H9 (cell line): ENCODE results near the gene ANO9. TPM values are rescaled to one million over a fixed set of nuclear protein-coding genes. Genes with fewer than 3 reads are reported as not detected.

Experiments used
- DNase-seq: peaks from one replicate; pipeline ENCODE4 v3.0.0-alpha.2; 2017
- H2AFZ ChIP-seq: one replicate; pipeline ENCODE4 v1.6.1; 2013; ENCODE audit warnings: mild to moderate bottlenecking, low read length, control low read depth, moderate library complexity
- H2AK5ac ChIP-seq: 2 replicates; pipeline ENCODE4 v1.6.1; 2013; ENCODE audit warnings: low read length, control low read depth, mixed read lengths; ENCODE audit not compliant: insufficient read length
- H2BK120ac ChIP-seq: one replicate; pipeline ENCODE4 v1.6.1; 2013; ENCODE audit warnings: low read depth, mild to moderate bottlenecking, low read length, control low read depth, inconsistent platforms; ENCODE audit not compliant: poor library complexity, severe bottlenecking
- H2BK12ac ChIP-seq: 2 replicates; pipeline ENCODE4 v1.6.1; 2013; ENCODE audit warnings: low read length, control low read depth, mixed read lengths, low read depth; ENCODE audit not compliant: insufficient read length
- H2BK15ac ChIP-seq: 2 replicates; pipeline ENCODE4 v1.6.1; 2013; ENCODE audit warnings: low read depth, low read length, control low read depth
- H2BK20ac ChIP-seq: one replicate; pipeline ENCODE4 v1.6.1; 2013; ENCODE audit warnings: low read depth, mild to moderate bottlenecking, low read length, control low read depth, inconsistent platforms; ENCODE audit not compliant: poor library complexity, severe bottlenecking
- H2BK5ac ChIP-seq: 2 replicates; pipeline ENCODE4 v1.6.1; 2013; ENCODE audit warnings: low read length, control low read depth, mixed read lengths; ENCODE audit not compliant: insufficient read length
- H3K14ac ChIP-seq: 2 replicates; pipeline ENCODE4 v1.6.1; 2013; ENCODE audit warnings: low read length, control low read depth; ENCODE audit not compliant: insufficient read depth
- H3K18ac ChIP-seq: 2 replicates; pipeline ENCODE4 v1.6.1; 2013; ENCODE audit warnings: low read depth, mild to moderate bottlenecking, mixed read lengths, low read length, control low read depth; ENCODE audit not compliant: insufficient read length
- H3K23ac ChIP-seq: 2 replicates; pipeline ENCODE4 v1.6.1; 2013; ENCODE audit warnings: low read length, control low read depth, mixed read lengths, low read depth; ENCODE audit not compliant: insufficient read length
- H3K23me2 ChIP-seq: 2 replicates; pipeline ENCODE4 v1.6.1; 2013; ENCODE audit warnings: low read depth, mild to moderate bottlenecking, mixed read lengths, low read length, control low read depth; ENCODE audit not compliant: insufficient read length, poor library complexity, severe bottlenecking
- H3K27ac ChIP-seq: 2 replicates; pipeline ENCODE4 v1.5.1; 2013; ENCODE audit warnings: low read length, control low read depth, mixed read lengths, low read depth; ENCODE audit not compliant: insufficient read length
- H3K27me3 ChIP-seq: 2 replicates; pipeline ENCODE4 v1.6.1; 2013; ENCODE audit warnings: low read length, control low read depth, inconsistent platforms; ENCODE audit not compliant: insufficient read depth
- H3K4ac ChIP-seq: 2 replicates; pipeline ENCODE4 v1.6.1; 2013; ENCODE audit warnings: low read depth, mild to moderate bottlenecking, control low read depth, inconsistent platforms, low read length, moderate library complexity
- H3K4me1 ChIP-seq: 2 replicates; pipeline ENCODE4 v1.6.1; 2013; ENCODE audit warnings: low read length, control low read depth, inconsistent platforms; ENCODE audit not compliant: insufficient read depth
- H3K4me2 ChIP-seq: 2 replicates; pipeline ENCODE4 v1.6.1; 2013; ENCODE audit warnings: low read length, control low read depth, mixed read lengths; ENCODE audit not compliant: insufficient read length, insufficient read depth
- H3K56ac ChIP-seq: 2 replicates; pipeline ENCODE4 v1.6.1; 2013; ENCODE audit warnings: low read depth, mild to moderate bottlenecking, mixed read lengths, low read length, control low read depth; ENCODE audit not compliant: insufficient read length
- H3K79me1 ChIP-seq: 2 replicates; pipeline ENCODE4 v1.6.1; 2013; ENCODE audit warnings: low read depth, mild to moderate bottlenecking, moderate library complexity, low read length, control low read depth, inconsistent platforms; ENCODE audit not compliant: insufficient read depth, poor library complexity, severe bottlenecking
- H3K79me2 ChIP-seq: 2 replicates; pipeline ENCODE4 v1.6.1; 2013; ENCODE audit warnings: low read length, control low read depth, inconsistent platforms; ENCODE audit not compliant: insufficient read depth
- H3K9ac ChIP-seq: 2 replicates; pipeline ENCODE4 v1.6.1; 2013; ENCODE audit warnings: low read length, control low read depth, mixed read lengths; ENCODE audit not compliant: insufficient read length; ENCODE audit errors: extremely low read depth
- H3K9me3 ChIP-seq: one replicate; pipeline ENCODE4 v1.6.1; 2013; ENCODE audit warnings: low read depth, low read length, inconsistent platforms; ENCODE audit not compliant: control insufficient read depth
- H3T11ph ChIP-seq: one replicate; pipeline ENCODE4 v1.6.1; 2013; ENCODE audit warnings: mild to moderate bottlenecking, low read length, control low read depth, inconsistent platforms
- H4K20me1 ChIP-seq: one replicate; pipeline ENCODE4 v1.6.1; 2013; ENCODE audit not compliant: control insufficient read depth, insufficient read length, insufficient read depth
- H4K5ac ChIP-seq: 2 replicates; pipeline ENCODE4 v1.6.1; 2013; ENCODE audit warnings: low read depth, mild to moderate bottlenecking, mixed read lengths, low read length, control low read depth; ENCODE audit not compliant: insufficient read length
- H4K8ac ChIP-seq: replicated peaks from 2 replicates; pipeline ENCODE4 v1.6.1; 2013; ENCODE audit warnings: low read length, control low read depth, mixed read lengths, low read depth; ENCODE audit not compliant: insufficient read length
- H4K91ac ChIP-seq: 2 replicates; pipeline ENCODE4 v1.6.1; 2013; ENCODE audit warnings: low read depth, mild to moderate bottlenecking, moderate library complexity, mixed read lengths, low read length, control low read depth; ENCODE audit not compliant: insufficient read length
- H3K27ac Mint-ChIP-seq, 3 experiments: 2 replicates in 2 of 3; 3 replicates in 1 of 3; pipeline ENCODE4 v1.8.0; 2020 to 2021; ENCODE audit warnings: mixed read lengths in 3 of 3, mild to moderate bottlenecking in 1 of 3, moderate library complexity in 1 of 3
- H3K27me3 Mint-ChIP-seq: 2 replicates; pipeline ENCODE4 v1.8.0; 2021; ENCODE audit warnings: low read depth, mild to moderate bottlenecking, moderate library complexity, mixed read lengths
- H3K36me3 Mint-ChIP-seq, 3 experiments: 2 replicates in 2 of 3; 3 replicates in 1 of 3; pipeline ENCODE4 v1.8.0; 2020 to 2021; ENCODE audit warnings: low read depth in 3 of 3, mixed read lengths in 3 of 3; ENCODE audit not compliant: insufficient read depth in 1 of 3
- H3K4me1 Mint-ChIP-seq, 2 experiments: 2 replicates each; pipeline ENCODE4 v1.8.0; 2020; ENCODE audit warnings: mixed read lengths in 2 of 2
- H3K4me3 Mint-ChIP-seq, 2 experiments: 2 replicates in 1 of 2; 3 replicates in 1 of 2; pipeline ENCODE4 v1.8.0; 2020 to 2021; ENCODE audit warnings: mild to moderate bottlenecking in 2 of 2, mixed read lengths in 2 of 2, moderate library complexity in 1 of 2
- H3K9me3 Mint-ChIP-seq, 2 experiments: 2 replicates in 1 of 2; 3 replicates in 1 of 2; pipeline ENCODE4 v1.8.0; 2020; ENCODE audit warnings: mild to moderate bottlenecking in 2 of 2, mixed read lengths in 2 of 2, moderate library complexity in 1 of 2
- whole genome bisulfite sequencing: extraction: QIAGEN DNeasy Blood & Tissue Kit; methylation state at CpG from one replicate; pipeline ENCODE4 v1.1.7; 2013; ENCODE audit warnings: missing lambda C conversion rate, low lambda C conversion rate, mixed read lengths; ENCODE audit not compliant: insufficient read length; ENCODE audit errors: extremely low coverage; 5-methylcytosine and 5-hydroxymethylcytosine counted together
- total RNA-seq: library from RNA; stranded (reverse); gene quantifications from 2 replicates; pipeline ENCODE4 v1.2.1, GENCODE V29; 2021
- TF ChIP-seq, protein P1 (sequence below): fragments of 200-600 bp; sonication (generic); conservative IDR thresholded peaks from 3 replicates; pipeline ENCODE4 v1.8.0; 2021; ENCODE audit warnings: antibody characterized with exemption, mild to moderate bottlenecking

The ANO9 gene
- total RNA-seq, 1 experiment from 2014 or later, result 13.1 TPM

DNA sequence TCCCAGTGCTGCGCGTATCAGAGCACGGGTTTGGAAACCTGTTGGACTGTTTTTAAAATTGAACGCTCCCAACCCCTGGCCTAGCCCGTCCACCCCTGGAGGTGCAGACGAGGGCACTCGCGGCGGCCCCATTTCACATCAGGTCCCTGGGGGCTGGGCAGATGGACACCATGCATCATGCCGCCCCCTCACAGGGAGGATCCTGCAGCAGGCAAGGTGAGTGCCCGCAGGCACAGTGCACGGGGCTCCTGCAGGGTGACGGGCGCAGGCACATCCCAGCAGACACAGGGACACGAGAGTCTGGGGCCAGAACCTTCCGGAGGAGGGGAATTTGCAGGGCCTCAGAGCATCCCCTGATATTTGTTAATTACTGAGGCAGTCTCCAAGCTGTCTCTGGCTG is 7.3 kb downstream of the ANO9 start:
- no peaks in the 10 kb centered on the region; a peak in 1 of 4 replicates for H3K4me1 Mint-ChIP-seq
- no peak overlapping the region for H2BK5ac ChIP-seq

More for the DNA sequence above, 7.3 kb downstream of the ANO9 start:
- no peak overlapping the region for H2BK15ac ChIP-seq
- no peak overlapping the region for H2BK120ac ChIP-seq
- no peak overlapping the region for H2AK5ac ChIP-seq
- H4K5ac ChIP-seq, result no peak overlapping the region
- no peak overlapping the region for H3K56ac ChIP-seq
- H3K79me2 ChIP-seq, result no peaks in the 10 kb centered on the region
- H4K91ac ChIP-seq, result no peak overlapping the region
- H3K27ac ChIP-seq, result no peak overlapping the region
- no peak overlapping the region for H3K9ac ChIP-seq
- no peak for DNase-seq
- no peak overlapping the region for H3K4me2 ChIP-seq
- Mint-ChIP-seq H3K27me3 (peaks cover 2% of the 10 kb centered on the region), H3K4me3 (no peak overlapping the region), H3K36me3 (peaks cover 3 to 12% (median 3%) of the 10 kb centered on the region in 3 experiments), H3K9me3 (peaks cover 9 to 12% of the 10 kb centered on the region in 2 experiments), H3K27ac (no peak overlapping the region; a peak in 1 of 7 replicates)
- H3K4me1 ChIP-seq, result no peaks in the 10 kb centered on the region
- H3K23me2 ChIP-seq, result no peaks in the 10 kb centered on the region
- H3T11ph ChIP-seq, result no peak overlapping the region
- H2BK20ac ChIP-seq, result no peak overlapping the region
- no peak overlapping the region for H2AFZ ChIP-seq
- TF ChIP-seq, protein P1, sequence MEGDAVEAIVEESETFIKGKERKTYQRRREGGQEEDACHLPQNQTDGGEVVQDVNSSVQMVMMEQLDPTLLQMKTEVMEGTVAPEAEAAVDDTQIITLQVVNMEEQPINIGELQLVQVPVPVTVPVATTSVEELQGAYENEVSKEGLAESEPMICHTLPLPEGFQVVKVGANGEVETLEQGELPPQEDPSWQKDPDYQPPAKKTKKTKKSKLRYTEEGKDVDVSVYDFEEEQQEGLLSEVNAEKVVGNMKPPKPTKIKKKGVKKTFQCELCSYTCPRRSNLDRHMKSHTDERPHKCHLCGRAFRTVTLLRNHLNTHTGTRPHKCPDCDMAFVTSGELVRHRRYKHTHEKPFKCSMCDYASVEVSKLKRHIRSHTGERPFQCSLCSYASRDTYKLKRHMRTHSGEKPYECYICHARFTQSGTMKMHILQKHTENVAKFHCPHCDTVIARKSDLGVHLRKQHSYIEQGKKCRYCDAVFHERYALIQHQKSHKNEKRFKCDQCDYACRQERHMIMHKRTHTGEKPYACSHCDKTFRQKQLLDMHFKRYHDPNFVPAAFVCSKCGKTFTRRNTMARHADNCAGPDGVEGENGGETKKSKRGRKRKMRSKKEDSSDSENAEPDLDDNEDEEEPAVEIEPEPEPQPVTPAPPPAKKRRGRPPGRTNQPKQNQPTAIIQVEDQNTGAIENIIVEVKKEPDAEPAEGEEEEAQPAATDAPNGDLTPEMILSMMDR, result no peak
- H3K14ac ChIP-seq, result no peak overlapping the region
- no peak overlapping the region for H2BK12ac ChIP-seq
- H4K20me1 ChIP-seq, result no peaks in the 10 kb centered on the region
- no peak overlapping the region for H3K4ac ChIP-seq
- no peak overlapping the region for H3K23ac ChIP-seq
- no CpG with 5 or more reads among the region's 16 CpGs for WGBS
- H4K8ac ChIP-seq, result no peak overlapping the region
- H3K79me1 ChIP-seq, result no peaks in the 10 kb centered on the region
- peaks cover 7% of the 10 kb centered on the region for H3K9me3 ChIP-seq
- no peaks in the 10 kb centered on the region for H3K27me3 ChIP-seq
- H3K18ac ChIP-seq, result no peak overlapping the region
